Measurements from ENCODE around the gene VPS16.

VPS16 gene

GRCh38 chr20:2878515-2878914 is 38.0 kb downstream of the VPS16 start:
- H3K4me3 ChIP-seq (ENCODE audit: low read depth, low read length) = no peak overlapping the region
- TF ChIP-seq, protein P1, sequence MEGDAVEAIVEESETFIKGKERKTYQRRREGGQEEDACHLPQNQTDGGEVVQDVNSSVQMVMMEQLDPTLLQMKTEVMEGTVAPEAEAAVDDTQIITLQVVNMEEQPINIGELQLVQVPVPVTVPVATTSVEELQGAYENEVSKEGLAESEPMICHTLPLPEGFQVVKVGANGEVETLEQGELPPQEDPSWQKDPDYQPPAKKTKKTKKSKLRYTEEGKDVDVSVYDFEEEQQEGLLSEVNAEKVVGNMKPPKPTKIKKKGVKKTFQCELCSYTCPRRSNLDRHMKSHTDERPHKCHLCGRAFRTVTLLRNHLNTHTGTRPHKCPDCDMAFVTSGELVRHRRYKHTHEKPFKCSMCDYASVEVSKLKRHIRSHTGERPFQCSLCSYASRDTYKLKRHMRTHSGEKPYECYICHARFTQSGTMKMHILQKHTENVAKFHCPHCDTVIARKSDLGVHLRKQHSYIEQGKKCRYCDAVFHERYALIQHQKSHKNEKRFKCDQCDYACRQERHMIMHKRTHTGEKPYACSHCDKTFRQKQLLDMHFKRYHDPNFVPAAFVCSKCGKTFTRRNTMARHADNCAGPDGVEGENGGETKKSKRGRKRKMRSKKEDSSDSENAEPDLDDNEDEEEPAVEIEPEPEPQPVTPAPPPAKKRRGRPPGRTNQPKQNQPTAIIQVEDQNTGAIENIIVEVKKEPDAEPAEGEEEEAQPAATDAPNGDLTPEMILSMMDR (IDR thresholded peaks at IDR 0.05; ENCODE audit: borderline replicate concordance, insufficient read depth, low read depth, low read length) = no peak

- H3K4me3 ChIP-seq (ENCODE audit: low read depth, low read length) = no peak overlapping the region
- TF ChIP-seq, protein P1 (IDR thresholded peaks at IDR 0.05; ENCODE audit: borderline replicate concordance, insufficient read depth, low read depth, low read length) = no peak
These were observed 38.6 kb downstream of the VPS16 start for GRCh38 chr20:2879146-2879545.

DNA sequence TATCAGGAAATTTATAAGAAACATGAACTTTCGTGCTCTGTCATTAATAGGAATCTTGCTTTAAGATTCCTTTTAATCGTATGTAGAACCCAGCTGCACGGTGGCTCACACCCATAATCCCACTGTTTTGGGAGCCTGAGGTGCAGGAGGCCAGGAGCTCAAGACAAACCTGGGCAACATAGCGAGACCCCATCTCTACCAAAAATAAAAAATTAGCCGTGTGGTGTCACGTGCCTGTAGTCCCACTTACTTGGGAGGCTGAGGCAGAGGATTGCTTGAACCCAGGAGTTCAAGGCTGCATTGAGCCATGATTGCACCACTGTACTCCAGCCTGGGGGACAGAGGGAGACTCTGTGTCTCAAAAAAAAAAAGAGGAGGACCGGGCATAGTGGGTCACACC is 40.1 kb downstream of the VPS16 start:
- TF ChIP-seq, protein P1 (IDR thresholded peaks at IDR 0.05; ENCODE audit: borderline replicate concordance, insufficient read depth, low read depth, low read length) = no peak
- H3K4me3 ChIP-seq (ENCODE audit: low read depth, low read length) = no peak overlapping the region

DNA sequence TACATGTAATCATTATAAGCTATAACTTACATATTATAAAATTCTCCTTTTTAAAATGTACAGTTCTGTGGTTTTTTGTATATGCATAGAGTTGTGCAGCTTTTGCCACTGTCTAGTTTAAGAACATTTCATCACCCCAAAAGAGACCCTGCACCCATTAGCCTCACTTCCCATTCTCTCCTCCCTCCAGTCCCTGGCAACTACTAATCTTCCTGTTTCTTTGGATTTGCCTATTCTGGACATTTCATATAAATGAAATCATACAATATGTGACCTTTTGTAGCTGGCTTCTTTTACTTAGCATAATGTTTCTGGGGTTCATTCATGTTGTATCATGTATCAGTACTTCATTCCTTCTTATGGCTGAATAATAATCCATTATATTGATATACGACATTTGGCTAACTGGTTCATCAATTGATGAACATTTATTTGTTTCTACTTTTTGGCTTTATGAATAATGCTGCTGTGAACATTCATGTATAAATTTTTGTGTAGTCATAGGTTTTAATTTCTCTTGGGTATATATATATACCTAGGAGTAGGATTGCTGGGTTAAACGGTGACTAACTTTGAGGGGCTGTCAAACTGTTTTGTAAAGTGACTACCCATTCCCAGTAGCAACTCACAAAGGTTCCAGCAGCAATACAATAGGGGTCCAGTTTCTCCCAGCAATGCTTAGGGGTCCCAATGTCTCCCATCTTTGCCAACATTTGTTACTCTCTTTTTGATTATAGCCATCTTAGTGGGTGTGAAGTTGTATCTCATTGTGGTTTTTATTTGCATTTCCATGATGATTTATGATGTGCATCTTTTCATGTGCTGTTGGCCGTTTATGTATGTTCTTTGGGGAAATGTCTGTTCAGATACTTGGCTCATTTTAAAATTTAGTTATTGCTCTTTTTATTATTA is 43.4 kb downstream of the VPS16 start:
- TF ChIP-seq, protein P1 (IDR thresholded peaks at IDR 0.05; ENCODE audit: borderline replicate concordance, insufficient read depth, low read depth, low read length) = no peak
- no peak overlapping the region for H3K4me3 ChIP-seq (ENCODE audit: low read depth, low read length)

GRCh38 chr20:2887715-2888114 is 47.2 kb downstream of the VPS16 start:
- TF ChIP-seq, protein P1 (IDR thresholded peaks at IDR 0.05; ENCODE audit: borderline replicate concordance, insufficient read depth, low read depth, low read length) = no peak
- no peak overlapping the region for H3K4me3 ChIP-seq (ENCODE audit: low read depth, low read length)

GRCh38 chr20:2888224-2888955 is 47.8 kb downstream of the VPS16 start:
- TF ChIP-seq, protein P1 (IDR thresholded peaks at IDR 0.05; ENCODE audit: borderline replicate concordance, insufficient read depth, low read depth, low read length) = no peak
- H3K4me3 ChIP-seq (ENCODE audit: low read depth, low read length) = no peak overlapping the region

All from GM12875 (cell line).